IPS-18c (cell line): Measurements from ENCODE around the gene ANXA1.

Source experiments
- H3K4me3 ChIP-seq: 2 replicates; pipeline ENCODE4 v1.7.0; 2013; ENCODE audit warnings: low read depth, mild to moderate bottlenecking, low read length, moderate library complexity; ENCODE audit not compliant: insufficient read depth
- H3K9me3 ChIP-seq: one replicate; pipeline ENCODE4 v1.6.1; 2013; ENCODE audit warnings: mild to moderate bottlenecking, low read length, moderate library complexity; ENCODE audit not compliant: control insufficient read depth, insufficient read depth

Gene ANXA1

GRCh38 chr9:73133921-73134407 is 17.7 kb upstream of the ANXA1 start:
- H3K9me3 ChIP-seq: no peaks in the 10 kb centered on the region
- no peak overlapping the region for H3K4me3 ChIP-seq

GRCh38 chr9:73135394-73135793 is 16.3 kb upstream of the ANXA1 start:
- Histone ChIP-seq H3K4me3 (no peak overlapping the region), H3K9me3 (no peaks in the 10 kb centered on the region)

- Histone ChIP-seq H3K9me3 (no peaks in the 10 kb centered on the region), H3K4me3 (no peak overlapping the region)
Measured at GRCh38 chr9:73137286-73137899, 14.3 kb upstream of the ANXA1 start.

- H3K4me3 ChIP-seq: no peak overlapping the region
Measured at GRCh38 chr9:73137914-73138313, 13.8 kb upstream of the ANXA1 start.

GRCh38 chr9:73138516-73138915 is 13.1 kb upstream of the ANXA1 start:
- Histone ChIP-seq H3K4me3 (no peak overlapping the region), H3K9me3 (no peaks in the 10 kb centered on the region)

More at GRCh38 chr9:73137914-73138313, 13.8 kb upstream of the ANXA1 start:
- no peaks in the 10 kb centered on the region for H3K9me3 ChIP-seq

GRCh38 chr9:73141282-73141681 is 10.4 kb upstream of the ANXA1 start:
- no peaks in the 10 kb centered on the region for H3K9me3 ChIP-seq
- no peak overlapping the region for H3K4me3 ChIP-seq

- Histone ChIP-seq H3K9me3 (no peaks in the 10 kb centered on the region), H3K4me3 (no peak overlapping the region)
Measured at GRCh38 chr9:73143711-73144328, 7.8 kb upstream of the ANXA1 start.

- H3K4me3 ChIP-seq: no peak overlapping the region
Measured at GRCh38 chr9:73146111-73146815, 5.4 kb upstream of the ANXA1 start.

GRCh38 chr9:73148447-73148937 is 3.2 kb upstream of the ANXA1 start:
- H3K9me3 ChIP-seq: no peaks in the 10 kb centered on the region
- no peak overlapping the region for H3K4me3 ChIP-seq

More at GRCh38 chr9:73146111-73146815, 5.4 kb upstream of the ANXA1 start:
- no peaks in the 10 kb centered on the region for H3K9me3 ChIP-seq

GRCh38 chr9:73149371-73150067 is 2.1 kb upstream of the ANXA1 start:
- Histone ChIP-seq H3K4me3 (no peak overlapping the region), H3K9me3 (no peaks in the 10 kb centered on the region)

- no peaks in the 10 kb centered on the region for H3K9me3 ChIP-seq
- no peak overlapping the region for H3K4me3 ChIP-seq
Measured at GRCh38 chr9:73152543-73152844, 829 bp downstream of the ANXA1 start.

GRCh38 chr9:73152953-73153352 is 1.3 kb downstream of the ANXA1 start:
- Histone ChIP-seq H3K4me3 (no peak overlapping the region), H3K9me3 (no peaks in the 10 kb centered on the region)

GRCh38 chr9:73153793-73154227 is 2.1 kb downstream of the ANXA1 start:
- H3K9me3 ChIP-seq: no peaks in the 10 kb centered on the region
- no peak overlapping the region for H3K4me3 ChIP-seq

GRCh38 chr9:73154271-73154670 is 2.6 kb downstream of the ANXA1 start:
- Histone ChIP-seq H3K4me3 (no peak overlapping the region), H3K9me3 (no peaks in the 10 kb centered on the region)

GRCh38 chr9:73154722-73155121 is 3.1 kb downstream of the ANXA1 start:
- Histone ChIP-seq H3K9me3 (no peaks in the 10 kb centered on the region), H3K4me3 (no peak overlapping the region)

- no peak overlapping the region for H3K4me3 ChIP-seq
- H3K9me3 ChIP-seq: no peaks in the 10 kb centered on the region
Measured at GRCh38 chr9:73155377-73155776, 3.7 kb downstream of the ANXA1 start.

GRCh38 chr9:73155968-73156864 is 4.6 kb downstream of the ANXA1 start:
- Histone ChIP-seq H3K9me3 (no peaks in the 10 kb centered on the region), H3K4me3 (no peak overlapping the region)
